GM21825 (cell line): ENCODE data around the gene MYH1.
"Not testable (repeated sequence)": the region's sequence is repeated elsewhere in the genome, so short reads cannot be mapped to it uniquely, and the experiment has no call there.

ENCODE experiments used
- ATAC-seq: cut with Tn5 transposase; IDR thresholded peaks from one replicate; pipeline ENCODE4 v1.9.1; 2021; ENCODE audit warnings: mild to moderate bottlenecking, moderate library complexity; ENCODE audit not compliant: unreplicated experiment

MYH1 gene

GRCh38 chr17:10518271-10519037 lies at the start of gene MYH1:
TSS of gene MYH1 (minus strand) at chr17:10518542. CDS start at chr17:10516642, 1,900 bp downstream.
- ATAC-seq, result no peak

GRCh38 chr17:10563991-10564660 lies 45.8 kb upstream of the MYH1 start:
- ATAC-seq, result no peak

- ATAC-seq, result no peak
These were observed 39.7 kb upstream of the MYH1 start for GRCh38 chr17:10558049-10558448.

- no peak for ATAC-seq
These were observed 39.1 kb upstream of the MYH1 start for GRCh38 chr17:10557422-10557821.

DNA sequence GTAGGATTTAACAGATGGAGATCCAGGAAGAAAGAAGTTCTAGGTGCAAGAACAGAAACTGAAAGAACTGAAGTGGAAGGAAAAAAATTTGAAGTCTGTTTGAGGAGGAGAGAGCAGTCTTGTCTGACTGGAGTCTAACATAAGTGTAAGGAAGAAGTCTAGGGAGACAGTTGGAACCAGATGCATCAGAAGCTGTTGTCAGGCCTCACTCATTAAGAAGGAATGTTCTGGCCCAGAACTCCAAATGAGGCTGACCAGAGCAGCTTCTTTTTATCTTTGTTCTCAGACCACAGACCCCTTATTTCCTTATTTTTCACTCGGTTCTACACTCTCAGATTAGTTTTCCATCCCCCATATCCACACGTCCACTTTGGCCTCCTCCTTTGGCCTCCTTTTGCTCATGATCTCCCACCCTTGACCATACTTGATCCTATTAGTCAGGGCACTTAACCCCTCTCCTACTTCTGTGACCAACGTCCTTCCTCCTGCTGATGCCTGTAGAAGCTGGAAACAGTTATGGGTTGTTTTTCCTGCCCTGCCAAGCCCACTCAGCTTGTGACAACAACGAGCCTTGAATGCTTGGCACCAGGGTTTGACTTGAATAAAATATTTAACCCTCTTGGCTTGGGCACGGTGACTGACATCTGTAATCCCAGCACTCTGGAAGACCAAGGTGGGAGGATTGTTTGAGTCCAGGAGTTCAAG lies 38.1 kb upstream of the MYH1 start:
- ATAC-seq, result no peak

- no peak for ATAC-seq
These were observed 31.7 kb upstream of the MYH1 start for GRCh38 chr17:10550014-10550413.

- no peak for ATAC-seq
These were observed 30.9 kb upstream of the MYH1 start, which contains the start of gene MYH2 for GRCh38 chr17:10549096-10549842. TSS of gene MYH2 (minus strand) at chr17:10549658. CDS start at chr17:10547920, 1,738 bp downstream.

DNA sequence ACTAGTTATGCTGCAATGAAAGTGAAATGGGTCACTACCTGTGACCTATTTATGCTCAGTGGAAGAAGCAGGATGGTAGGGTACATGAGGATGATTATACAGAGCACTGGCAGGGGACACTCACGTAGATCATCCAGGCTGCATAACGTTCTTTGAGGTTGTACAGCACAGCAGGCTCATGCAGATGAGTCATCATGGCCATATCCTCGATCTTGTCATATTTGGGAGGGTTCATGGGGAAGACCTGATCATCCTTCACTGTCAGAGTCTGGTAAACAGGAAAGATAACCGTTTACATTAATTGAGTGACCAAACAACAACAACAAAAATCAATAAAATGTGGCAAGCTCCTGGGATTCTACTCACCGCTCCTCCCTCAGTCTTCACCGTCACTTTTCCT lies 29.0 kb upstream of the MYH1 start:
- no peak for ATAC-seq

DNA sequence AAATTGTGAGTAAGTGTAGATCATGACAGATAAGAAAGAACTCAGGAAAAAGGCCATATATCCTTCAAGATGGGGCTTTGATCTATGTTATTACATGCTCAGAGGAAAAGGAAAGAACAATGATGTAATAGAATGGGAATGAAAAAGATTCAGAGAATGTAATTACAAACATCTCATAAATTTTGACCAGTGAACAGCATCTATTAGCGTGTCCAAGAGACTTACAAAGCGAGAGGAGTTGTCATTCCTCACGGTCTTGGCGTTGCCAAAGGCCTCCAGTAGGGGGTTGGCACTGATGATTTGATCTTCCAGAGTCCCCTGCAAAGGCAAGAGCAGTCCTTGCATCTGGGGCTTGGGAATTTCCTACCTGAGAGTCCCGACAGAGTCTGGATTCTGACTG lies 25.1 kb upstream of the MYH1 start:
- ATAC-seq, result not testable (repeated sequence)

DNA sequence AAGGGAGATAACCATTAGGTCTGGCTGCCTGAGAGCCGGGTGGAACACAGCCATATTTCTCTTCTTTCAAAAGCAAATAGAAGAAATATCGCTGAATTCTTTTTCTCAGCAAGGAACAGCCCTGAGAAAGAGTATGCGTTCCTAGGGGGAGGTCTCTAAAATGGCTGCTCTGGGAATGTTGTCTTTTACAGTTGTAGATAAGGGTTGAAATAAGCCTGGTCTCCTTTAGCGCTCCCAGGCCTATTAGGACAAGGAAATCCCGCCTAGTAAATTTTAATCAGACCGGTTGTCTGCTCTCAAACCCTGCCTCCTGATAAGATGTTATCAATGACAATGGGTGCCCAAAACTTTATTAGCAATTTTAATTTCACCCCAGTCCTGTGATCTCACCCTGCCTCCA lies 22.8 kb upstream of the MYH1 start:
- ATAC-seq, result not testable (repeated sequence)

DNA sequence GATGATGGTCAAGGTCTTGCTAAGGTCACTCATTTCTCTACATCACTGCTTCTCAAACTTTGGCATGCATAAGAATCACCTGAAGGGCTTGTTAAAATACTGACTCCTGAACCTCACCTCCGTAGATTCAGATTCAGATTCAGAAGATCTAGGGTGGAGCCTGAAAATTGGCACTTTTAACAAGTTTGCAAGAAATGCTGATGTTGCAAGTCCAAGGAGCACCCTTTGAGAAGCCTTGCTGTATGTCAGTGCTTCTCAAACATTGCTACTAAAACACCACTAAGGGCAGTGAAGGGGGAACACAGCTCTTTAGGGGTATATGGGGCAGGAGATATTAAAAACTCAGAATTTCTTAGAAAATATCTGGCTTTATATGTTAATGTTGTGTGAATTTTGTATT lies 13.7 kb upstream of the MYH1 start:
- no peak for ATAC-seq

- ATAC-seq, result no peak
These were observed 9.1 kb upstream of the MYH1 start for GRCh38 chr17:10527419-10527818.

DNA sequence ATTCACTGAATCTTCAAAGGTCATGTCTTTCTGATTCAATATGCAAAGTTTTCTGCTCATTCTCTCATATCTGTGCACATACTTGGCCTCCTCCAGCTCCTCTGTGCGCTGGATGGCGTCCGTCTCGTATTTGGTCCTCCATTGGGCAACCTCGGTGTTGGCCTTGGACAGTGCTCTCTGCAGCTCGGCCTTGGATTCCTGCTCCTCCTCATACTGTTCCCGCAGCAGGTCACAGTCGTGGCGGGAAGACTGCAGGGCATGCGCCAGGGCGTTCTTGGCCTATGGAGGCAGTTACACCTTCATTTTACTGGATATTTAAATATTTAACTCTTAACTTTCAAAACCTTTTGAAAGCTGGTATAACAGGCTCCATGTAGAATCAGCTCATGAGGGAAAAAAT lies 8.2 kb upstream of the MYH1 start:
- no peak for ATAC-seq

GRCh38 chr17:10523064-10523463 lies 4.7 kb upstream of the MYH1 start:
- ATAC-seq, result no peak

- no peak for ATAC-seq
These were observed 3.6 kb upstream of the MYH1 start for GRCh38 chr17:10521949-10522348.

DNA sequence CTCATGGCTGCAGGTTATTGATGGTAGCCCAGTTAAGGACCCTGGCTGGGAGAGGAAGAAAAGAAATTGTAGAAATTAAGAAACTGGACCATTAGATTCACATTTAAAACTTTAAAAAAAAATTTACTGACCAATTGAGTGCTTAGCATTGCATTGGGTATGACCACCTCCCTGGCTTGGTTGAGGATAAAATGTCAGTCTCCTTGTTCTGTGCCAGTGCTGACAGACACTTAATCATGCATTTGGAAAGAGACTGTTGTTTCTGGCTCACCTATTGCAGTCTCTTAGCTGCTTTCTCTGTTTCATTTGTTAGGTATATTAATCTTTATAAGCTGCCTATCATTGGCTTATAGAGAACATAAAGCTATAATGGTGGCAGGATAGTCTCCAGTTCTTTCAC lies 1.7 kb downstream of the MYH1 start:
- ATAC-seq, result no peak

- ATAC-seq, result no peak
These were observed 2.3 kb downstream of the MYH1 start for GRCh38 chr17:10516065-10516464.

- no peak for ATAC-seq
These were observed 4.9 kb downstream of the MYH1 start for GRCh38 chr17:10513299-10514067.

DNA sequence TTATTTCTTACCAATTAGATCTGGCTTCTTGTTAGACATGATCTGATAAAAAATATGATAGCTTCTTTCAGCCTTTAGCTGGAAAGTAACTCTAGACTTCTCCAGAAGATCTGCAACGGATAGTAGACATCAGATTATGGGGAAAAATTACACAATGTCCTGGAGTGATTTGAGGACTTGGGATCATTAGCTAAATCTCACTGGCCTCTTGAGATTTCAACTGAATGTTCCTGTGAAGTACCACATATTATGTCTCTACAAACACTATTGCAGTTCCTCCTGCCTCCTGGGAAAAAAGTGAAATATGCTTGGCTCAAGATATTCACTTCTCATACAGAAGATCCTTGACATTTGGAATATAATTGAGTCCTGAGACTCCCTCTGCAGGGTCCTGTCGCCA lies 5.5 kb downstream of the MYH1 start:
- ATAC-seq, result no peak

GRCh38 chr17:10499950-10500349 lies 18.4 kb downstream of the MYH1 start:
- no peak for ATAC-seq
